Measurements from ENCODE around the gene WWC2.
A peak's percentile ranks its signal among the peaks of the same experiment; 100 is the strongest.

Gene WWC2

DNA sequence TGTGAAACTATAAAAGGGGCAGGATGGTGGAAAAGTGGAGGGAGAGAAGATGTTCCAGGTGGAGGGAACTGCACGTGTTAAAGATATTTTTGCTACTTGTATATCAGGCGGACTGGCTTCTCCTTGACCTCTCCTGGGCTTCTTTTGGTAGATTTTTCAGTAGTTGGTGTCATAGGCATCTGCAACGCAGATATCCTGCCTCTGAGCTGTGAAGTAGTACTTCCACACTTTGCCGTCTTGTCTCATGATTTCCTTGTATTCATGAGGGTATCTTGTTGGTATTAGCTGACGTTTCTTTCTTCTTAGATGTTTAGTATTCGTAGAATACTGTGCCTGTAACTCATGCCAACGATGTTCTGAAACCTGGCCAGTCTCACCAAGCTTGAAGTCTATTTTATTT is 81.0 kb downstream of the WWC2 start:
- H3K4me3 ChIP-seq (ENCODE audit: low read depth, low read length), result no peak overlapping the region
- TF ChIP-seq, protein P1, sequence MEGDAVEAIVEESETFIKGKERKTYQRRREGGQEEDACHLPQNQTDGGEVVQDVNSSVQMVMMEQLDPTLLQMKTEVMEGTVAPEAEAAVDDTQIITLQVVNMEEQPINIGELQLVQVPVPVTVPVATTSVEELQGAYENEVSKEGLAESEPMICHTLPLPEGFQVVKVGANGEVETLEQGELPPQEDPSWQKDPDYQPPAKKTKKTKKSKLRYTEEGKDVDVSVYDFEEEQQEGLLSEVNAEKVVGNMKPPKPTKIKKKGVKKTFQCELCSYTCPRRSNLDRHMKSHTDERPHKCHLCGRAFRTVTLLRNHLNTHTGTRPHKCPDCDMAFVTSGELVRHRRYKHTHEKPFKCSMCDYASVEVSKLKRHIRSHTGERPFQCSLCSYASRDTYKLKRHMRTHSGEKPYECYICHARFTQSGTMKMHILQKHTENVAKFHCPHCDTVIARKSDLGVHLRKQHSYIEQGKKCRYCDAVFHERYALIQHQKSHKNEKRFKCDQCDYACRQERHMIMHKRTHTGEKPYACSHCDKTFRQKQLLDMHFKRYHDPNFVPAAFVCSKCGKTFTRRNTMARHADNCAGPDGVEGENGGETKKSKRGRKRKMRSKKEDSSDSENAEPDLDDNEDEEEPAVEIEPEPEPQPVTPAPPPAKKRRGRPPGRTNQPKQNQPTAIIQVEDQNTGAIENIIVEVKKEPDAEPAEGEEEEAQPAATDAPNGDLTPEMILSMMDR (conservative IDR thresholded peaks at IDR 0.05; ENCODE audit: low read depth, low read length), result no peak
- DNase-seq (ENCODE audit: low read depth), result no peak

DNA sequence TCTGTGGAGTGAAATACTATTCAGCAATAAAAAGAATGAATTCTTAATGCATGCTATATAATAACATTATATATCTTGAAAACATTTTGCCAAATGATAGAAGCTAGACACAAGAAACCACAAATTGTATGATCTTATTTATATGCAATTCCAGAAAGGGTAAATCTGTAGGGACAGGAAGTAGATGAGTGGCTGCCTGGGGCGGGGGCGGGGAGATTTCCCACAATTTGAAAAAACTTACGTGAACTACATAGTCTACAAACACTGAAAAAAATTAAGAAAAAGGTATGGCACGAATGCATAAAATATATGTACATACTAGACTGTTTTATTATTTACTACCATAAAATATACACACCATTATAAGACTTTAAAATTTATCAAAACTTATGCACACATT is 81.6 kb downstream of the WWC2 start:
- no peak for DNase-seq (ENCODE audit: low read depth)
- H3K4me3 ChIP-seq (ENCODE audit: low read depth, low read length), result no peak overlapping the region
- TF ChIP-seq, protein P1 (conservative IDR thresholded peaks at IDR 0.05; ENCODE audit: low read depth, low read length), result no peak

DNA sequence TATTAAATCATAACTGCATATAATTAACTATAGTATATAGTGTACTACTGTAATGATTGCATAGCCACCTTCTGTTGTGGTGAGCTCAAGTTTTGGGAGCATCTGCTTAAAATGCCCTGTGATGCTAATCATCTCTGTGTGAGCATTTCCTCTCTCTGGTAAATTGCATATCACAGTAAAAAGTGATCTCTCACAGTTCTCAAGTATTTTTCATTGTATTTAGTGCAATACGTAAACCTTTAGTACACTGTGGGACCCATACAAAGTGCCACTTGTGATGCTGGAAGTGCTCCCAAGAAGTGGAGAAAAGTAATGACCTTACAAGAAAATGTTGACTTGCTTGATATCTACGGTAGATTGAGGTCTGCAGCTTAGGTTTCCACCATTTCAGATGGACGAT is 82.0 kb downstream of the WWC2 start:
- DNase-seq (ENCODE audit: low read depth), result no peak
- H3K4me3 ChIP-seq (ENCODE audit: low read depth, low read length), result no peak overlapping the region

DNA sequence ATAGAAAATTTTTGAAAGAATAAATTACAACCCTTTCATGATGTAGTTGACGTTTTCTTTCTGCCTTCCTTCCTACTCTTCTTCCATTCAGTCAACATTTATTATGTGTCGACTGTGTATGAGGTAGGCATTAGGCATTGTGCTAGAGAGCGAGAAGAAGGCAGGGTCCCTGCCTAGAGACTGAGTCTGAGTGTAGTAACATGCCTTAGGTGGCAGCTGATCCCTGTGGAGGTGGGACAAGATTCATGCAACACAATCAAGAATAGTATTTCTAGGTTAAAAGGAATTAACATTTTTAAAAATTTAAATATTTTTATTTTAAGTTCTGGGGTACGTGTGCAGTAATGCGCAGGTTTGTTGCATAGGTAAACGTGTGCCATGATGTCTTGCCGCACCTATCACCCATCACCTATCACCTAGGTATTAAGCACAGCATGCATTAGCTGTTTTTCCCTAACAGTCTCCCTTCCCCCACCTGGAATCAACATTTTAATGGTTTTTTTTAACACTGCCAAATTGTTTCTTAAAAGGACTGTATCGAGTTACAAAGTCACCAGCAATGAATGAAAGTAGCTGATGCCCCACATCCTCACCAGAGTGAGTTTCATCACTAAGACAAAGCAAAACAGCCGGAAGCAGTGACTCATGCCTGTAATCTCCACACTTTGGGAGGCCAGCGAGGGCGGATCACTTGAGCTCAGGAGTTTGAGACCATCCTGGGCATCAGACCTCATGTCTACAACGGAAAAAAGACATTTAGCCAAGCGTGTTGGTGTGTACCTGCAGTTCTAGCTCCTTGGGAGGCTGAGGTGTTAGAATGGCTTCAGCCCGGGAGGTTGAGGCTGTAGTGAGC is 84.0 kb downstream of the WWC2 start:
- DNase-seq (ENCODE audit: low read depth), result peak; percentile 90
- TF ChIP-seq, protein P1 (conservative IDR thresholded peaks at IDR 0.05; ENCODE audit: low read depth, low read length), result no peak
- peak overlapping the region; percentile 11 for H3K4me3 ChIP-seq (ENCODE audit: low read depth, low read length)

More for the DNA sequence above, 82.0 kb downstream of the WWC2 start:
- TF ChIP-seq, protein P1 (conservative IDR thresholded peaks at IDR 0.05; ENCODE audit: low read depth, low read length), result no peak

DNA sequence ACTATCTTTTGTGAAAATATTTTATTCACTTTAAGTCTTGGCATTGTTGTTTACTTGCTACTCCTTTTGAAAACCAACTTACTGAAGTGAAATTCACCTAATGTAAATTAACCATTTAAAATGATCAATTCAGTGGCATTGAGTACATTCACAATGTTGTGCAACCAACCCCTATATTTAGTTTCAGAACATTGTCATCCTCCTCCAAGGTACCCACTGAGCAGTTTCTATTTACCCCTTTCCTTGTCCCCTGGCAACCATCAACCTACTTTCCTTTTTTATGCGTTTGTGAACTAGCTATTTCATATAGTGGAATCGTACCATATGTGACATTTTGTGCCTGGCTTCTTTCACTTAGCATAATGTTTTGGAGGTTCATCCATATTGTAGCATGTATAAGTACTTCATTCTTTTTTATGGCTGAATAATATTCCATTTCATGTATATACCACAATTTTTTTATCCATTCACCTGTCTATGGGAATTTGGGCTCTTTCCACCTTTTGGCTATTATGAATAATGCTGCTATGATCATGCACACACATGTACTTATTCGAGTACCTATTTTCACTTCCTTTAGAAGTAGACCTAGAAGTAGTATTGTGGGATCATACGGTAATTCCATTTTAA is 85.0 kb downstream of the WWC2 start:
- DNase-seq (ENCODE audit: low read depth), result no peak
- TF ChIP-seq, protein P1 (conservative IDR thresholded peaks at IDR 0.05; ENCODE audit: low read depth, low read length), result no peak
- no peak overlapping the region for H3K4me3 ChIP-seq (ENCODE audit: low read depth, low read length)

DNA sequence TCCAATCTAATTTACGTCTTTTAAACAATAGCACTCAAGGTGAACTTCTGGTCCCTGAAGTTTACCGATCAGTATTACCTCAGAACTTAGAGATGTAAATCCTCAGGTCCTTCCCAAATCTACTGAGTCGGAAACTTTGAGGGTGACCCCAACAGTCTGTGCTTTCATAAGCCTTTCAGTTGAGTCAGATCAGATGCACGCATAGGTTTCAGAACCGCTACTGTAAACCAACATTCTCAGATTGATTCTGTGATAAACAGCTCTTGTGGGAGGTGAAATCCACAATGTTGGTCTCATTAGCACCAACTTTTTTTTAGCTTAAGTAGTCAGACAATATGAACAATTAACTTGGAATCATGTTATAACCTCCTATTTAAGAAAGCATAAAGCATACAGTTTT is 86.0 kb downstream of the WWC2 start:
- DNase-seq (ENCODE audit: low read depth), result peak; percentile 44
- TF ChIP-seq, protein P1 (conservative IDR thresholded peaks at IDR 0.05; ENCODE audit: low read depth, low read length), result no peak
- H3K4me3 ChIP-seq (ENCODE audit: low read depth, low read length), result no peak overlapping the region

Data from choroid plexus epithelial cell (primary cell).